Measurements from ENCODE around the gene SELENOO.

The SELENOO gene

GRCh38 chr22:50232481-50233151 lies 31.8 kb downstream of the SELENOO start:
- Mint-ChIP-seq H3K4me1 (no peaks in the 10 kb centered on the region), H3K27ac (no peak overlapping the region), H3K4me3 (no peak overlapping the region), H3K36me3 (peaks cover 36% of the 10 kb centered on the region), H3K9me3 (peaks cover 9% of the 10 kb centered on the region), H3K27me3 (no peaks in the 10 kb centered on the region)
- CTCF ChIA-PET = interaction anchor here (1.3 kb wide), 1 partner anchor 9 kb away, joined by 4 read pairs; no protein-coding TSS in a partner anchor
- DNase-seq = no peak

- Mint-ChIP-seq H3K4me1 (no peaks in the 10 kb centered on the region), H3K36me3 (peaks cover 39% of the 10 kb centered on the region), H3K27ac (no peak overlapping the region), H3K9me3 (peaks cover 9% of the 10 kb centered on the region), H3K4me3 (no peak overlapping the region), H3K27me3 (no peaks in the 10 kb centered on the region)
- no peak for DNase-seq
- CTCF ChIA-PET = interaction anchor here (1.3 kb wide), 1 partner anchor 8 kb away, joined by 4 read pairs; no protein-coding TSS in a partner anchor
Observed at GRCh38 chr22:50233223-50233622, 32.4 kb downstream of the SELENOO start.

GRCh38 chr22:50236731-50237409 lies 36.1 kb downstream of the SELENOO start:
- peak; percentile 43 for DNase-seq
- peaks cover 31% of the 10 kb centered on the region for H3K36me3 Mint-ChIP-seq
- CTCF ChIA-PET = interaction anchor here (1.3 kb wide), 2 partner anchors 10 to 105 kb away, joined by 3 to 5 read pairs; no protein-coding TSS in a partner anchor
- no peak overlapping the region for H3K27ac Mint-ChIP-seq
- H3K4me3 Mint-ChIP-seq = no peak overlapping the region
- H3K9me3 Mint-ChIP-seq = peaks cover 9% of the 10 kb centered on the region
- no peaks in the 10 kb centered on the region for H3K27me3 Mint-ChIP-seq
- H3K4me1 Mint-ChIP-seq = peaks cover 10% of the 10 kb centered on the region

DNA sequence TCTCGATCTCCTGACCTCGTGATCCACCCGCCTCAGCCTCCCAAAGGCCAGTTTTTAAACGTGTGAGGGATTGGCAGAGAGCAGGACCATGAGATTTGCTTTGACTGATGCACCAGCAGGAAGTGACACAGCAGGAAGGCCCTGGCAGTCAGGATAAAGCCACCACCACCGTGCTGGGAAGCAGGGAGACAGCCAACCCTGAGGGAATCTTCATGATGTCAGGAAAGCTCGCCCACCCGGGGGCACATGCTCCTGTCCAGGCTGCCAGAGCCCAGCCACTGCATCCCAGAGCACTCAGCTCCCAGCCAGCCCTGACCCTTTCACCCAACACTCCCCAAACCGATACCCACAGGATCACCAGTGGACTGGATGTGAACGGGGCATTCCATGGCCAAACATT lies 37.9 kb downstream of the SELENOO start:
- no peak for DNase-seq
- H3K4me3 Mint-ChIP-seq = no peak overlapping the region
- H3K36me3 Mint-ChIP-seq = peaks cover 27% of the 10 kb centered on the region
- CTCF ChIA-PET = interaction anchor here (0.8 to 2.4 kb wide), 3 partner anchors 18 to 259 kb away, joined by 3 to 9 read pairs (median 3); no protein-coding TSS in a partner anchor
- H3K27me3 Mint-ChIP-seq = no peaks in the 10 kb centered on the region
- H3K9me3 Mint-ChIP-seq = peaks cover 9% of the 10 kb centered on the region
- peaks cover 28% of the 10 kb centered on the region for H3K4me1 Mint-ChIP-seq
- H3K27ac Mint-ChIP-seq = no peak overlapping the region

GRCh38 chr22:50242406-50242949 lies 41.7 kb downstream of the SELENOO start:
- Mint-ChIP-seq H3K27ac (peak overlapping the region; percentile 60), H3K4me1 (peaks cover 47% of the 10 kb centered on the region), H3K4me3 (peak overlapping the region; percentile 97), H3K9me3 (no peaks in the 10 kb centered on the region), H3K27me3 (no peaks in the 10 kb centered on the region), H3K36me3 (peaks cover 19% of the 10 kb centered on the region)
- no peak for DNase-seq
- CTCF ChIA-PET = interaction anchor here (0.7 to 2.9 kb wide), 4 partner anchors 8 to 378 kb away, joined by 3 to 15 read pairs (median 9); partner anchors contain the start of gene HDAC10

- Mint-ChIP-seq H3K27ac (peak overlapping the region; percentile 98), H3K36me3 (peaks cover 21% of the 10 kb centered on the region), H3K9me3 (no peaks in the 10 kb centered on the region), H3K27me3 (no peaks in the 10 kb centered on the region), H3K4me1 (peaks cover 53% of the 10 kb centered on the region), H3K4me3 (peak overlapping the region; percentile 97)
- CTCF ChIA-PET = interaction anchor here (1.0 to 2.9 kb wide), 4 partner anchors 8 to 377 kb away, joined by 3 to 15 read pairs (median 4); no protein-coding TSS in a partner anchor
- no peak for DNase-seq
Observed at GRCh38 chr22:50243685-50244419, 43.0 kb downstream of the SELENOO start.

- peak; percentile 95 for DNase-seq
- no peaks in the 10 kb centered on the region for H3K27me3 Mint-ChIP-seq
- H3K4me1 Mint-ChIP-seq = peaks cover 53% of the 10 kb centered on the region
- peaks cover 21% of the 10 kb centered on the region for H3K36me3 Mint-ChIP-seq
- H3K4me3 Mint-ChIP-seq = peak within 1 kb of the TSS; percentile 97
- no peaks in the 10 kb centered on the region for H3K9me3 Mint-ChIP-seq
- CTCF ChIA-PET = interaction anchor here (1.0 to 2.9 kb wide), 4 partner anchors 9 to 376 kb away, joined by 3 to 15 read pairs (median 4); no protein-coding TSS in a partner anchor
- H3K27ac Mint-ChIP-seq = peak within 1 kb of the TSS; percentile 98
Observed at GRCh38 chr22:50244420-50245213, 43.8 kb downstream of the SELENOO start, which contains the start of gene TUBGCP6. Gene TUBGCP6, minus strand, starts transcription at chr22:50245023. Its CDS starts 564 bp downstream, at chr22:50244459.

DNA sequence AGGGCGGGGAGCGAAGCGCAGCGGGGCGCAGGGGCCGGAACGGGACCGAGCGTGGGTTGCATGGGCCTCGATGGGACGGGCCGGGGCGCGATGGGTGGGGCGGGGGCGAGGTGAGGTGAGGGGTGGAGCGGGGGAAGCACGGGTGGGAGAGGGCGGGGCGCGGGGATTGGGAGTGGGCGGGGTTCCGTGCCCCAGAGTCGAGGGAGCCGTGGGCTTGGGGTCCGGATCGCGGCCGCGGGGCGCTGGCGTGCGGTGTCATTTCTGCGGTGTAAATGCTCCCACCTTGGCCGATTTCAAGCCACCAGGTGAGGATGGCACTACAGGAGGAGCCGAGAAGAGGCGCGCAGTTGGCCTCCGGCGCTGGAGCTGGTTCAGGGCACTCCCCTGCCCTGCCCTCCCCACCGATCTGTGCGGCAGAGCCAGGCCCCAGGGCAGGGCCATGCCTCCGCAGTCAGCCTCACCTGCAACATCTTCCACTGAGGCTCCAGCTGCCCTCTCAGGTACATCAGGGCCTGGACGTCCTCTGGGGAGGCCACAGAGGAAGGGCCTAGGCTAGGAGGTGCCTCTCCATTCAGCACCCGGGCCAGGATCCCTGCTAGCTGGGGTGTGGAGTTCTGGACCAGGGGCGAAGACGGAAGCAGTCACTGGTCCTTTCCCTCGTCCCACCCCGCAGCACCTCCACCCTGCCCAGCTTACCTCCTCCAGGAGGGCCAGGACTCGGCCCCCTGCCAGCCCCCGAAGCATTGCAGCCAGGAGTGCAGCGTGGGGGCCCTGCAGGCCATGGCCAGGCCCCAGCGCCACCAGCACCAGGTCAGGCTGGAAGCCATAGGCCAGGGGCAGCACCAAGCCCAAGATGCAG lies 44.6 kb downstream of the SELENOO start:
- CTCF ChIA-PET = interaction anchor here (1.7 kb wide), 1 partner anchor 376 kb away, joined by 4 read pairs; no protein-coding TSS in a partner anchor
- Mint-ChIP-seq H3K27ac (peak overlapping the region; percentile 98), H3K4me3 (peak overlapping the region; percentile 97), H3K27me3 (no peaks in the 10 kb centered on the region), H3K36me3 (peaks cover 18% of the 10 kb centered on the region), H3K9me3 (no peaks in the 10 kb centered on the region), H3K4me1 (peaks cover 61% of the 10 kb centered on the region)
- no peak for DNase-seq

DNA sequence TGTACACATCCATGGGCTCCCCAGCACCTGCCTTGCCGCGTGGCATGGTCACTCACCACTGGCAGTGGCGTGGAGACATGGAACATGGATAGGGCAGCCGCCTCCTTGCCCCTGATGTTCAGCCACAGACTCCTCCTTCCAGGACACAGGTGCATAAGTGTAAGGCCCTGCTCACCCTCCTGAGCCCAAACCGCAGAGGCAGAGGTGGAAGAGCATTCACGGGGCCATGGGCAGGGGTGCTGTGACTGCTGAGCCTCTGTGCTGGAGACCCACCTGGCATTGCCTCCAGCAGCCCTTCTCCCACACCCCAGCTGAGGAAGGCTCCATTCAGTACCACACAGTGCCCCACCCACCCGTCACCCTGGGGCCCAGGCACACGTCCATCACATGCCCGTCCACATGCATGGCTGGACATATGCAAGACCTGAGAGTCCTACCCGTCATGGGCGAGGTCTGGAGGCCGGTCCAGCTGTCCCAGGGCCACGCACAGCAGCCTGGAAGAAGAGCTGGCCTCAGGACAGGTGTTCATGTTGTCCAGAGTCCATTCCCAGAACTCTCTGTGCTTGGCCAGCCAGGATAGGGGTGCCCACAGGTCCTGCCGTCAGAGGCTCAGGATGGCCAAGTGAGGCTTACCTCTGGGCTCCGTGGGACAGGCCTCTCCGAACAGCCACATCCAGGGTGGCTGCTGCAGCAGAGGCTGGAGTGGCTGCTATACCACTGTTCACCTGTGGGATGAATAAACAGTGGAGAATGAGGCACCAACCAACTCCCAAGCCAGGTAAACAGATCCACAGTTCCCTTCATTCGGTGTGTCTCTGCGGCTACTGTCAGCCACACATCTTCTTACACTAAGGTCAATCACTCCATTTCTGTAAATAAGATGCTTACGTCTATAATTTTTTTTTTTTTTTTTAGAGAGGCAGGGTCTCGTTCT lies 45.7 kb downstream of the SELENOO start:
- Mint-ChIP-seq H3K36me3 (peaks cover 19% of the 10 kb centered on the region), H3K27ac (peak overlapping the region; percentile 75), H3K27me3 (no peaks in the 10 kb centered on the region), H3K9me3 (no peaks in the 10 kb centered on the region), H3K4me1 (peaks cover 57% of the 10 kb centered on the region), H3K4me3 (peak overlapping the region; percentile 97)
- CTCF ChIA-PET = interaction anchor here (1.7 kb wide), 1 partner anchor 375 kb away, joined by 4 read pairs; no protein-coding TSS in a partner anchor
- no peak for DNase-seq

GRCh38 chr22:50247748-50248147 lies 46.9 kb downstream of the SELENOO start:
- peak; percentile 67 for DNase-seq
- Mint-ChIP-seq H3K4me3 (peak overlapping the region; percentile 40), H3K27me3 (no peaks in the 10 kb centered on the region), H3K27ac (peak overlapping the region; percentile 75), H3K36me3 (peaks cover 15% of the 10 kb centered on the region), H3K9me3 (no peaks in the 10 kb centered on the region), H3K4me1 (peaks cover 49% of the 10 kb centered on the region)
- CTCF ChIA-PET = no interaction called here

DNA sequence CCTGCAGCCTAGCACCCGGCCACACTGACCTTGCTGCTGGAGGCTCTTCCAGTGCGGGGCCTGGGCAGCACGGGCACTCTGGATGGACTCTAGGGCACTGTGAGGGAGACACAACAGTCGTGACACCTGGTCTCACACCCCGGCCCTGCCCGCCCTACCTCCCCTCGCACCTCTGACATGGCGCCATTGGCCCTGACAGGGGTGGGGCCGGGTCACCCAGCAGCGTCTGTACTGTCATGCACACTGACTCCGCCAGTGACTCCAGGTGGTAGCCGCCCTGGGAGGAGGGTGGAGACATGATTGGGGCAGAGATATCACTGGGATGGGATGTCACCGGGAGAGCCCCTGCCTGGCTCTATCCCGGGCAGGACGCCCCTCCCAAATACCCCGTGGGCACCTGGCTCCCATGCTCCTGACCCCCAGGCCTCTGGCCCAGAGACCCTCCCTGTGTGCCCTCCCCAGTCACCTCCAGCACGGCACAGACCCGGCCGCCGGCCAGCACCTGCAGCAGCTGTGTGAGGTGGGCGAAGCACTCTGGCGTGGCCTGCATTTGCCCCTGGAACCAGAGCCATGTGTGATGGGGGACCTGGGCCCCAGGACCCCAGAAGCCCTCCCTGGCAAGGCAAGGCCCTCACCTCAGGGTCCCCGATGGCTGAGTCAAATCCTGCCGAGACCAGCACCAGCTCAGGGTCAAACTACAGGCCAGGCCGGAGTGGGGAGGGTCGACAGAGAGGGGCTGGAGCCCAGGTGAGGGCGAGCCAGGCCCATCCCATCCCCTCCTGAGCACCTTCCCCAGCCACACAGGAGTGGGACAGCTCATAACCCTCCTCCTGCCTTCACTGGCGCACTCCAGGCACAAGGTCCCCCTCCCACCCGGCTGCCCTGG lies 47.6 kb downstream of the SELENOO start:
- H3K4me1 Mint-ChIP-seq = peaks cover 42% of the 10 kb centered on the region
- no peak overlapping the region for H3K4me3 Mint-ChIP-seq
- H3K9me3 Mint-ChIP-seq = no peaks in the 10 kb centered on the region
- H3K27ac Mint-ChIP-seq = peak overlapping the region; percentile 75
- CTCF ChIA-PET = no interaction called here
- peaks cover 15% of the 10 kb centered on the region for H3K36me3 Mint-ChIP-seq
- H3K27me3 Mint-ChIP-seq = no peaks in the 10 kb centered on the region
- no peak for DNase-seq

All from activated naive CD4-positive, alpha-beta T cell treated with anti-CD3 and anti-CD28 coated beads, Interleukin-2, amount 10 ng/mL, durations not matched to agents 7 days and 5 days (primary cell).